A673 (cell line): Measurements from ENCODE around the gene RNASE9.

Experiments used
- EZH2 ChIP-seq: fragments of 200-600 bp; sonication (generic); IDR thresholded peaks from 2 replicates; pipeline ENCODE4 v1.6.1; 2017; ENCODE audit warnings: borderline replicate concordance, low read depth, mild to moderate bottlenecking, mixed read lengths, antibody characterized with exemption, low read length; ENCODE audit not compliant: poor library complexity, severe bottlenecking
- TF ChIP-seq, protein P1 (sequence below): fragments of 300-800, 200-600 bp; sonication (generic); conservative IDR thresholded peaks from 2 replicates; pipeline ENCODE4 v1.5.1; 2017; ENCODE audit warnings: low read depth, mild to moderate bottlenecking, antibody characterized with exemption, low read length, moderate library complexity, mixed read lengths

GRCh38 chr14:20580242-20580641, 19.4 kb upstream of the RNASE9 start:
- TF ChIP-seq, protein P1, sequence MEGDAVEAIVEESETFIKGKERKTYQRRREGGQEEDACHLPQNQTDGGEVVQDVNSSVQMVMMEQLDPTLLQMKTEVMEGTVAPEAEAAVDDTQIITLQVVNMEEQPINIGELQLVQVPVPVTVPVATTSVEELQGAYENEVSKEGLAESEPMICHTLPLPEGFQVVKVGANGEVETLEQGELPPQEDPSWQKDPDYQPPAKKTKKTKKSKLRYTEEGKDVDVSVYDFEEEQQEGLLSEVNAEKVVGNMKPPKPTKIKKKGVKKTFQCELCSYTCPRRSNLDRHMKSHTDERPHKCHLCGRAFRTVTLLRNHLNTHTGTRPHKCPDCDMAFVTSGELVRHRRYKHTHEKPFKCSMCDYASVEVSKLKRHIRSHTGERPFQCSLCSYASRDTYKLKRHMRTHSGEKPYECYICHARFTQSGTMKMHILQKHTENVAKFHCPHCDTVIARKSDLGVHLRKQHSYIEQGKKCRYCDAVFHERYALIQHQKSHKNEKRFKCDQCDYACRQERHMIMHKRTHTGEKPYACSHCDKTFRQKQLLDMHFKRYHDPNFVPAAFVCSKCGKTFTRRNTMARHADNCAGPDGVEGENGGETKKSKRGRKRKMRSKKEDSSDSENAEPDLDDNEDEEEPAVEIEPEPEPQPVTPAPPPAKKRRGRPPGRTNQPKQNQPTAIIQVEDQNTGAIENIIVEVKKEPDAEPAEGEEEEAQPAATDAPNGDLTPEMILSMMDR = no peak
- no peak for TF ChIP-seq EZH2
